K562 (cell line): ENCODE data around the gene ZNF138. TPM values are rescaled to one million over a fixed set of nuclear protein-coding genes. Genes with fewer than 3 reads are reported as not detected.

Experiments
- ARID2 ChIP-seq: fragments of 450-650 bp; IDR thresholded peaks from 2 replicates; pipeline ENCODE4 v1.6.1; 2017; ENCODE audit warnings: antibody characterized with exemption, mild to moderate bottlenecking
- ATF3 ChIP-seq, 2 experiments: fragments of 450-650 bp in 1 of 2; sonication (generic) in 1 of 2; formaldehyde crosslinking in 1 of 2; IDR thresholded peaks in 1 of 2; conservative IDR thresholded peaks in 1 of 2; 2 replicates each; pipeline versions ENCODE4 v1.6.1 to v1.8.1; 2016 to 2023; ENCODE audit warnings: mild to moderate bottlenecking in 2 of 2, moderate library complexity in 2 of 2, inconsistent platforms in 1 of 2, missing genetic modification reagents in 1 of 2
- BACH1 ChIP-seq: fragments of 200-800 bp; sonication (Bioruptor generic); IDR thresholded peaks from 2 replicates; pipeline ENCODE4 v1.6.1; 2016; ENCODE audit warnings: missing genetic modification characterization, missing compliant biosample characterization
- CTCFL ChIP-seq: IDR thresholded peaks from 2 replicates; pipeline ENCODE4 v1.6.1; 2011; ENCODE audit warnings: borderline replicate concordance, low read depth, mild to moderate bottlenecking, moderate library complexity, low read length; ENCODE audit not compliant: insufficient read depth, poor library complexity, severe bottlenecking
- ELK3 ChIP-seq: fragments of 450-650 bp; formaldehyde crosslinking; IDR thresholded peaks from 2 replicates; pipeline ENCODE4 v1.4.0; 2020; ENCODE audit warnings: mild to moderate bottlenecking
- ESRRA ChIP-seq: fragments of 450-650 bp; IDR thresholded peaks from 2 replicates; pipeline ENCODE4 v1.6.1; 2014; ENCODE audit warnings: low read depth, mild to moderate bottlenecking, moderate library complexity, borderline replicate concordance
- IFI16 ChIP-seq: fragments of 250-450 bp; sonication (Bioruptor Pico); IDR thresholded peaks from 2 replicates; pipeline ENCODE4 v2.1.2; 2022; ENCODE audit warnings: mild to moderate bottlenecking, inconsistent platforms
- MTA2 ChIP-seq: fragments of 450-650 bp; IDR thresholded peaks from 2 replicates; pipeline ENCODE4 v1.6.1; 2016; ENCODE audit warnings: low read depth
- MXI1 ChIP-seq: IDR thresholded peaks from 2 replicates; pipeline ENCODE4 v1.6.1; 2011; ENCODE audit warnings: low read depth, mild to moderate bottlenecking, improper control_type of control experiment, low read length
- NCOA1 ChIP-seq: fragments of 450-650 bp; IDR thresholded peaks from 2 replicates; pipeline ENCODE4 v1.6.1; 2016; ENCODE audit warnings: low read depth
- NCOA6 ChIP-seq: fragments of 450-650 bp; IDR thresholded peaks from 2 replicates; pipeline ENCODE4 v1.6.1; 2017; ENCODE audit warnings: mild to moderate bottlenecking
- NFATC3 ChIP-seq: fragments of 450-650 bp; IDR thresholded peaks from 2 replicates; pipeline ENCODE4 v1.6.1; 2017; ENCODE audit warnings: mild to moderate bottlenecking
- PHF8 ChIP-seq: fragments of 200-600 bp; sonication (generic); IDR thresholded peaks from 2 replicates; pipeline ENCODE4 v1.6.1; 2012; ENCODE audit warnings: mixed run types, mild to moderate bottlenecking, inconsistent platforms, low read length, moderate library complexity, borderline replicate concordance
- PRDM10 ChIP-seq: fragments of 450-650 bp; IDR thresholded peaks from 2 replicates; pipeline ENCODE4 v1.6.1; 2018; ENCODE audit not compliant: partially characterized antibody
- SMARCE1 ChIP-seq: fragments of 450-650 bp; IDR thresholded peaks from 2 replicates; pipeline ENCODE4 v1.7.1; 2016; ENCODE audit warnings: mild to moderate bottlenecking
- SRF ChIP-seq, 2 experiments: fragments of 250-450, 450-650 bp in 1 of 2; sonication (Bioruptor Pico) in 1 of 2; sonication (generic) in 1 of 2; formaldehyde crosslinking; IDR thresholded peaks; 2 replicates each; pipeline versions ENCODE4 v1.5.0 to v1.5.1; 2020 to 2022; ENCODE audit warnings: mild to moderate bottlenecking in 1 of 2, missing genetic modification reagents in 1 of 2
- TBP ChIP-seq: optimal IDR thresholded peaks from 2 replicates; pipeline ENCODE3; 2011; ENCODE audit warnings: low read depth, low read length, improper control_type of control experiment
- ZNF740 ChIP-seq, 3 experiments: fragments of 200-800 bp in 1 of 3; sonication (Bioruptor generic) in 1 of 3; sonication (generic) in 1 of 3; formaldehyde crosslinking in 1 of 3; IDR thresholded peaks; 2 replicates each; pipeline versions ENCODE4 v1.6.1 to v1.8.0; 2016 to 2022; ENCODE audit warnings: mild to moderate bottlenecking in 2 of 3, missing compliant biosample characterization in 2 of 3, missing genetic modification characterization in 2 of 3, missing genetic modification reagents in 1 of 3
- polyA plus RNA-seq, 8 experiments: library from polyadenylated mRNA; depleted of rRNA in 4 of 8; stranded (reverse) in 5 of 8; unstranded in 3 of 8; fragments of >200 nt; fragmentation: Nextera tagmentation in 2 of 8; fragmentation: Illumina TruSeq in 1 of 8; extraction: Ambion mirVana in 2 of 8; extraction: Trizol in 1 of 8; gene quantifications; 2 replicates each; pipeline versions ENCODE4 v1.2.1 to v1.2.3, GENCODE V29; 2011 to 2014; ENCODE audit warnings: inconsistent platforms in 1 of 8, missing spikeins in 1 of 8
- total RNA-seq, 7 experiments: library from RNA; depleted of rRNA in 6 of 7; stranded (reverse); fragments of >200 nt in 6 of 7; fragmentation: Illumina TruSeq in 2 of 7; extraction: Trizol in 2 of 7; gene quantifications; 2 replicates each; pipeline versions ENCODE4 v1.2.1 to v1.2.3, GENCODE V29; 2011 to 2021; ENCODE audit warnings: low replicate concordance in 1 of 7

The ZNF138 gene
- total and polyA plus RNA-seq, 9 of the 15 experiments (the other 6 are each of a cell fraction or from before 2014, with no cell fraction given) = 14.6 to 34.9 (median 22.6) TPM

GRCh38 chr7:64794171-64794844 is at the start of gene ZNF138 (continued):
- TF ChIP-seq ELK3 (CRISPR knock-in tag) = no peak
- peak in 1 of 2 experiments; percentile 68; a peak in 1 of 4 replicates for TF ChIP-seq SRF (CRISPR knock-in tag; IDR thresholded peaks at IDR 0.05)
- no peak for TF ChIP-seq MTA2
- TF ChIP-seq PRDM10 = peak; percentile 10
- TF ChIP-seq SMARCE1 = 0 out of 2 replicates have a peak, but pooled peaks have one; percentile 13
- TF ChIP-seq NCOA6 = no peak
- TF ChIP-seq ATF3 (IDR thresholded peaks at IDR 0.05) = no peak; the same call in 1 of the 2 replicates
- TF ChIP-seq ATF3 (CRISPR knock-in tag; conservative IDR thresholded peaks at IDR 0.05) = no peak
- 0 out of 2 replicates have a peak, but pooled peaks have one; percentile 23 for TF ChIP-seq MXI1
- no peak for TF ChIP-seq ARID2
- peak; percentile 79 for TF ChIP-seq TBP
- peak; percentile 63 for TF ChIP-seq NCOA1
- no peak for TF ChIP-seq BACH1
- peak; percentile 91 for TF ChIP-seq PHF8
- TF ChIP-seq CTCFL = no peak
- peak; percentile 63; the same call in 1 of the 2 replicates for TF ChIP-seq ESRRA
- TF ChIP-seq ZNF740 (CRISPR knock-in tag; IDR thresholded peaks at IDR 0.05) = no peak
- TF ChIP-seq ZNF740 (tag; IDR thresholded peaks at IDR 0.05) = no peak
- TF ChIP-seq IFI16 (CRISPR knock-in tag) = no peak
- no peak for TF ChIP-seq NFATC3
